DOHH2 (cell line): ENCODE measurements around the gene LRP11.
"Not testable (repeated sequence)": the region's sequence is repeated elsewhere in the genome, so short reads cannot be mapped to it uniquely, and the experiment has no call there.

Source experiments
- EZH2phosphoT487 ChIP-seq: fragments of 200-600 bp; sonication (generic); IDR thresholded peaks from 2 replicates; pipeline ENCODE4 v1.6.1; 2017; ENCODE audit warnings: borderline replicate concordance, mild to moderate bottlenecking, antibody characterized with exemption, low read length, moderate library complexity, mixed read lengths
- TF ChIP-seq, protein P1 (sequence below): fragments of 200-600 bp; sonication (generic); IDR thresholded peaks from one replicate; pipeline ENCODE4 v1.5.1; 2014; ENCODE audit warnings: antibody characterized with exemption, mild to moderate bottlenecking, low read depth, low read length; ENCODE audit not compliant: poor library complexity, severe bottlenecking

DNA sequence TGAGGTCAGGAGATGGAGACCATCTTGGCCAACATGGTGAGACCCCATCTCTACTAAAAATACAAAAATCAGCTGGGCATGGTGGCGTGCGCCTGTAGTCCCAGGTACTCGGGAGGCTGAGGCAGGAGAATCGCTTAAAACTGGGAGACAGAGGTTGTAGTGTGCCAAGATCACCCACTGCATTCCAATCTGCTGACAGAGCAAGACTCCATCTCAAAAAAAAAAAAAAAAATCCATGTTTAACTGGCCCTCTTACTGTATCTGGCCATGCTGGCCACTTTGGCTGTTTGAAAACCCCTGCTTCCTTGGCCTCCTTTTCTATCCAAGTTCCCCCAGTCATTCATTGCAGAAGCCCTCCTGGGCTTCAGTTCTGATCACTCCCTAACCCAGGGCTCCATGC, 20.1 kb downstream of the LRP11 start:
- not testable (repeated sequence) for TF ChIP-seq EZH2phosphoT487
- TF ChIP-seq, protein P1, sequence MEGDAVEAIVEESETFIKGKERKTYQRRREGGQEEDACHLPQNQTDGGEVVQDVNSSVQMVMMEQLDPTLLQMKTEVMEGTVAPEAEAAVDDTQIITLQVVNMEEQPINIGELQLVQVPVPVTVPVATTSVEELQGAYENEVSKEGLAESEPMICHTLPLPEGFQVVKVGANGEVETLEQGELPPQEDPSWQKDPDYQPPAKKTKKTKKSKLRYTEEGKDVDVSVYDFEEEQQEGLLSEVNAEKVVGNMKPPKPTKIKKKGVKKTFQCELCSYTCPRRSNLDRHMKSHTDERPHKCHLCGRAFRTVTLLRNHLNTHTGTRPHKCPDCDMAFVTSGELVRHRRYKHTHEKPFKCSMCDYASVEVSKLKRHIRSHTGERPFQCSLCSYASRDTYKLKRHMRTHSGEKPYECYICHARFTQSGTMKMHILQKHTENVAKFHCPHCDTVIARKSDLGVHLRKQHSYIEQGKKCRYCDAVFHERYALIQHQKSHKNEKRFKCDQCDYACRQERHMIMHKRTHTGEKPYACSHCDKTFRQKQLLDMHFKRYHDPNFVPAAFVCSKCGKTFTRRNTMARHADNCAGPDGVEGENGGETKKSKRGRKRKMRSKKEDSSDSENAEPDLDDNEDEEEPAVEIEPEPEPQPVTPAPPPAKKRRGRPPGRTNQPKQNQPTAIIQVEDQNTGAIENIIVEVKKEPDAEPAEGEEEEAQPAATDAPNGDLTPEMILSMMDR: not testable (repeated sequence)
